HL-60 (cell line): ENCODE measurements around the gene PITPNM3.

Experiments
- DNase-seq, 2 experiments: peaks; one replicate each; pipeline ENCODE4 v3.0.0-alpha.2; 2010 to 2020; ENCODE audit warnings: low read depth in 1 of 2, low spot score in 1 of 2
- H3K27ac ChIP-seq: fragments of 250-450 bp; sonication (Bioruptor Pico); replicated peaks from 2 replicates; pipeline ENCODE4 v1.5.1; 2020; ENCODE audit warnings: mild to moderate bottlenecking, moderate library complexity
- H3K27me3 ChIP-seq: fragments of 250-450 bp; sonication (Bioruptor Pico); 2 replicates; pipeline ENCODE4 v1.5.1; 2021; ENCODE audit warnings: mild to moderate bottlenecking, moderate library complexity; ENCODE audit not compliant: insufficient read depth, poor library complexity, severe bottlenecking
- H3K4me3 ChIP-seq: replicated peaks from 2 replicates; pipeline ENCODE4 v1.5.1; 2011; ENCODE audit warnings: mild to moderate bottlenecking, control low read depth, low read length; ENCODE audit not compliant: insufficient read depth
- CTCF ChIP-seq: IDR thresholded peaks from one replicate; pipeline ENCODE4 v1.5.1; 2011; ENCODE audit warnings: low read length, control low read depth, inconsistent platforms; ENCODE audit not compliant: insufficient read depth
- GABPA ChIP-seq: IDR thresholded peaks from 2 replicates; pipeline ENCODE4 v1.6.1; 2012; ENCODE audit warnings: low read depth
- POLR2AphosphoS5 ChIP-seq: IDR thresholded peaks from 2 replicates; pipeline ENCODE4 v1.6.1; 2012; ENCODE audit warnings: low read depth
- REST ChIP-seq: IDR thresholded peaks from 2 replicates; pipeline ENCODE4 v1.6.1; 2012; ENCODE audit warnings: low read depth; ENCODE audit not compliant: insufficient replicate concordance
- SPI1 ChIP-seq: IDR thresholded peaks from 2 replicates; pipeline ENCODE4 v1.6.1; 2012; ENCODE audit warnings: low read depth, mild to moderate bottlenecking, borderline replicate concordance

Gene PITPNM3

GRCh38 chr17:6523809-6524355 lies 32.5 kb downstream of the PITPNM3 start:
- no peak for DNase-seq
- TF ChIP-seq CTCF: no peak
- TF ChIP-seq REST: no peak
- no peak for TF ChIP-seq POLR2AphosphoS5
- TF ChIP-seq GABPA: no peak
- TF ChIP-seq SPI1: no peak
- Histone ChIP-seq H3K27ac (no peak overlapping the region), H3K4me3 (no peak overlapping the region), H3K27me3 (no peaks in the 10 kb centered on the region)

GRCh38 chr17:6523330-6523729 lies 33.0 kb downstream of the PITPNM3 start:
- Histone ChIP-seq H3K27ac (no peak overlapping the region), H3K4me3 (no peak overlapping the region), H3K27me3 (no peaks in the 10 kb centered on the region)
- TF ChIP-seq SPI1 (no peak), REST (no peak)
- no peak for DNase-seq

GRCh38 chr17:6521586-6521985 lies 34.8 kb downstream of the PITPNM3 start:
- H3K27ac ChIP-seq: no peak overlapping the region
- TF ChIP-seq SPI1 (no peak), GABPA (no peak), CTCF (no peak), REST (no peak), POLR2AphosphoS5 (no peak)

More at GRCh38 chr17:6521586-6521985, 34.8 kb downstream of the PITPNM3 start:
- H3K4me3 ChIP-seq: no peak overlapping the region
- DNase-seq: no peak
- H3K27me3 ChIP-seq: no peaks in the 10 kb centered on the region
